HL-60 (cell line): ENCODE results near the gene CACNA2D3.

Experiments used
- DNase-seq, 2 experiments: peaks; one replicate each; pipeline ENCODE4 v3.0.0-alpha.2; 2010 to 2020; ENCODE audit warnings: low read depth in 1 of 2, low spot score in 1 of 2
- H3K27ac ChIP-seq: fragments of 250-450 bp; sonication (Bioruptor Pico); replicated peaks from 2 replicates; pipeline ENCODE4 v1.5.1; 2020; ENCODE audit warnings: mild to moderate bottlenecking, moderate library complexity
- H3K27me3 ChIP-seq: fragments of 250-450 bp; sonication (Bioruptor Pico); 2 replicates; pipeline ENCODE4 v1.5.1; 2021; ENCODE audit warnings: mild to moderate bottlenecking, moderate library complexity; ENCODE audit not compliant: insufficient read depth, poor library complexity, severe bottlenecking
- H3K4me3 ChIP-seq: replicated peaks from 2 replicates; pipeline ENCODE4 v1.5.1; 2011; ENCODE audit warnings: mild to moderate bottlenecking, control low read depth, low read length; ENCODE audit not compliant: insufficient read depth
- GABPA ChIP-seq: IDR thresholded peaks from 2 replicates; pipeline ENCODE4 v1.6.1; 2012; ENCODE audit warnings: low read depth
- POLR2AphosphoS5 ChIP-seq: IDR thresholded peaks from 2 replicates; pipeline ENCODE4 v1.6.1; 2012; ENCODE audit warnings: low read depth
- REST ChIP-seq: IDR thresholded peaks from 2 replicates; pipeline ENCODE4 v1.6.1; 2012; ENCODE audit warnings: low read depth; ENCODE audit not compliant: insufficient replicate concordance
- SPI1 ChIP-seq: IDR thresholded peaks from 2 replicates; pipeline ENCODE4 v1.6.1; 2012; ENCODE audit warnings: low read depth, mild to moderate bottlenecking, borderline replicate concordance
- TF ChIP-seq, protein P1 (sequence below): IDR thresholded peaks from one replicate; pipeline ENCODE4 v1.5.1; 2011; ENCODE audit warnings: low read length, control low read depth, inconsistent platforms; ENCODE audit not compliant: insufficient read depth

Gene CACNA2D3

DNA sequence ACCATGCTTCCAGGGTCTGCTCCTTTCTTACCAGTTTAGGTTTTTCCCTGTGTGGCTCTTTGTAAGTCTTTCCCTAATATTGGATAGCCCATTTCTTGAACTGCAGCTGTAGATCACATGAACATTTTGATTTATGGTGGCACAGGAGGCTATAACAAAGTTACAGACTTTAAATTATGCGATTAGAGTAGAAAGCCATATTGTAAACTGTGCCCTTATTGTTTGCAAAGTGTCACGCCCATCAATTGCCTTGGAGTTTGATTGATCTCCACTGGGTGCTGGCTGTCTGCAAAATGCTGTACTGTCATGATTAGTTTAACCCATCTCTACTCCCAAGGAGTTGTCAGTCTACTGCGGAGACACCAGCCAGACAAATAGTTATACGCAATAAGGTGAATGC is 110.3 kb downstream of the CACNA2D3 start:
- H3K27ac ChIP-seq = no peak overlapping the region
- TF ChIP-seq POLR2AphosphoS5 (no peak), GABPA (no peak), REST (no peak), SPI1 (no peak)
- TF ChIP-seq, protein P1, sequence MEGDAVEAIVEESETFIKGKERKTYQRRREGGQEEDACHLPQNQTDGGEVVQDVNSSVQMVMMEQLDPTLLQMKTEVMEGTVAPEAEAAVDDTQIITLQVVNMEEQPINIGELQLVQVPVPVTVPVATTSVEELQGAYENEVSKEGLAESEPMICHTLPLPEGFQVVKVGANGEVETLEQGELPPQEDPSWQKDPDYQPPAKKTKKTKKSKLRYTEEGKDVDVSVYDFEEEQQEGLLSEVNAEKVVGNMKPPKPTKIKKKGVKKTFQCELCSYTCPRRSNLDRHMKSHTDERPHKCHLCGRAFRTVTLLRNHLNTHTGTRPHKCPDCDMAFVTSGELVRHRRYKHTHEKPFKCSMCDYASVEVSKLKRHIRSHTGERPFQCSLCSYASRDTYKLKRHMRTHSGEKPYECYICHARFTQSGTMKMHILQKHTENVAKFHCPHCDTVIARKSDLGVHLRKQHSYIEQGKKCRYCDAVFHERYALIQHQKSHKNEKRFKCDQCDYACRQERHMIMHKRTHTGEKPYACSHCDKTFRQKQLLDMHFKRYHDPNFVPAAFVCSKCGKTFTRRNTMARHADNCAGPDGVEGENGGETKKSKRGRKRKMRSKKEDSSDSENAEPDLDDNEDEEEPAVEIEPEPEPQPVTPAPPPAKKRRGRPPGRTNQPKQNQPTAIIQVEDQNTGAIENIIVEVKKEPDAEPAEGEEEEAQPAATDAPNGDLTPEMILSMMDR = no peak
- H3K27me3 ChIP-seq = peaks cover 2% of the 10 kb centered on the region
- DNase-seq = no peak
- H3K4me3 ChIP-seq = no peak overlapping the region

DNA sequence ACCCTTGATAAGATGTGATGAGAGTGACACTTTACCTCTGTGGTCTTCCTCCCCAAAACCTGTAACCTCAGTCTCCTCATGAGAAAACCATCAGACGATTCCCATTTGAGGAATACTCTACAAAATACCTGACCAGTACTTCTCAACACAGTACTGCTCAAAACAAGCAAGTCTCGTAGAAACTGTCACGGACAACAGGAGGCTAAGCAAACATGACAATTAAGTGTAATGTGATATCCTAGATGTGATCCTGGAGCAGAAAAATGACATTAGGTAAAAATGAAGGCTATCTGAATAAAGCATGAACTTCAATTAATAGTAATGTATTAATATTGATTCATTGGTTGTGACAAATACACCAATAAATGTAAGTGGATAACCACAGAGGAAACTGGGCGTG is 113.6 kb downstream of the CACNA2D3 start:
- TF ChIP-seq SPI1 = no peak
- TF ChIP-seq REST = no peak
- TF ChIP-seq GABPA = no peak
- TF ChIP-seq, protein P1 = no peak
- no peak for TF ChIP-seq POLR2AphosphoS5
- no peak for DNase-seq
- no peak overlapping the region for H3K4me3 ChIP-seq
- no peaks in the 10 kb centered on the region for H3K27me3 ChIP-seq
- H3K27ac ChIP-seq = no peak overlapping the region

- no peak overlapping the region for H3K27ac ChIP-seq
- no peak for DNase-seq
- TF ChIP-seq SPI1 (no peak), GABPA (no peak), REST (no peak), POLR2AphosphoS5 (no peak)
- TF ChIP-seq, protein P1 = no peak
- no peaks in the 10 kb centered on the region for H3K27me3 ChIP-seq
- no peak overlapping the region for H3K4me3 ChIP-seq
These were observed 114.8 kb downstream of the CACNA2D3 start for GRCh38 chr3:54237109-54237508.
